GM10266 (cell line): Measurements from ENCODE around the gene ERC1.

Source experiments
- DNase-seq: peaks from one replicate; pipeline ENCODE4 v3.0.0; 2012; ENCODE audit errors: extremely low spot score
- TF ChIP-seq, protein P1 (sequence below): IDR thresholded peaks from 2 replicates; pipeline ENCODE4 v1.5.1; 2012; ENCODE audit warnings: mild to moderate bottlenecking, low read depth; ENCODE audit not compliant: control insufficient read depth, insufficient read depth; ENCODE audit errors: missing control alignments

The ERC1 gene

DNA sequence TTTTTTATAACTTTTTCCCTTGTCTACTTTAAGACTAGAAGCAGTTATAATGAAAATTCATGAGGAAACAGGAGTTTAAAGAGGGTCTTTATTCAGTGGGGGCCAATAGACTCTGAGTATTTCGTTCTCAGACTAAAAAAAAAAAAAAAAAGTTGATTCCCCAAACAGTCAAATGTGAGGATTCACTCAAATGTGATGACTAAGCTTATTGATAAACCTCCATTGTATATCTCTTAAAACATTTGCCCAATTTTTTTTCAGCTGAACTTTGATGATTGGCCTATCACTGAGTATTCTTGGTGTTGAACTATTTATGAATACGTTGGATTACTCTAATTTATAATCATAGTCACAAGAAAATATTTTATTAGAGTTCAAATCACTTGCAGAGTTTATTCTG is 265.3 kb downstream of the ERC1 start:
- TF ChIP-seq, protein P1, sequence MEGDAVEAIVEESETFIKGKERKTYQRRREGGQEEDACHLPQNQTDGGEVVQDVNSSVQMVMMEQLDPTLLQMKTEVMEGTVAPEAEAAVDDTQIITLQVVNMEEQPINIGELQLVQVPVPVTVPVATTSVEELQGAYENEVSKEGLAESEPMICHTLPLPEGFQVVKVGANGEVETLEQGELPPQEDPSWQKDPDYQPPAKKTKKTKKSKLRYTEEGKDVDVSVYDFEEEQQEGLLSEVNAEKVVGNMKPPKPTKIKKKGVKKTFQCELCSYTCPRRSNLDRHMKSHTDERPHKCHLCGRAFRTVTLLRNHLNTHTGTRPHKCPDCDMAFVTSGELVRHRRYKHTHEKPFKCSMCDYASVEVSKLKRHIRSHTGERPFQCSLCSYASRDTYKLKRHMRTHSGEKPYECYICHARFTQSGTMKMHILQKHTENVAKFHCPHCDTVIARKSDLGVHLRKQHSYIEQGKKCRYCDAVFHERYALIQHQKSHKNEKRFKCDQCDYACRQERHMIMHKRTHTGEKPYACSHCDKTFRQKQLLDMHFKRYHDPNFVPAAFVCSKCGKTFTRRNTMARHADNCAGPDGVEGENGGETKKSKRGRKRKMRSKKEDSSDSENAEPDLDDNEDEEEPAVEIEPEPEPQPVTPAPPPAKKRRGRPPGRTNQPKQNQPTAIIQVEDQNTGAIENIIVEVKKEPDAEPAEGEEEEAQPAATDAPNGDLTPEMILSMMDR: no peak
- no peak for DNase-seq

- TF ChIP-seq, protein P1: no peak
- no peak for DNase-seq
Measured at GRCh38 chr12:1256991-1257390, 266.0 kb downstream of the ERC1 start.

- TF ChIP-seq, protein P1: no peak
- DNase-seq: no peak
Measured at GRCh38 chr12:1262011-1262410, 271.0 kb downstream of the ERC1 start.

DNA sequence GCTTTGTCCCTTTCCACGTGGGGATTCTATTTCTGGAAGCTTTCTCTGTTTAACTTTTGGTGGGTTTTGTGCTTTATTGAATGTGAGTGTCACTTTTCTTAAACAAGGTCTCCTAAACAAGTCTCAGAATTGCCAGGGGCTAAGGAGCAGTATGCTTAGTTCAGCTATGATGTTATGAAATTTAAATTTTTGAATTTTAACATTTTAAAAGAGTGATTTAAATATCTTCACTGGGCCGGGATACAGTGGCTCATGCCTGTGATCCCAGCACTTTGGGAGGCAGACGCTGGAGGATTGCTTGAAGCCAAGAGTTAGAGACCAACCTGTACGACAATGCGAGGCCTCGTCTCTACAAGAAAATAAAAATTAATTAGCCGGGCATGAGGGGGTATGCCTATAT is 276.2 kb downstream of the ERC1 start:
- no peak for DNase-seq
- TF ChIP-seq, protein P1: no peak

- no peak for DNase-seq
- TF ChIP-seq, protein P1: no peak
Measured at GRCh38 chr12:1272142-1272541, 281.1 kb downstream of the ERC1 start.

- TF ChIP-seq, protein P1: no peak
- no peak for DNase-seq
Measured at GRCh38 chr12:1273051-1273450, 282.0 kb downstream of the ERC1 start.

DNA sequence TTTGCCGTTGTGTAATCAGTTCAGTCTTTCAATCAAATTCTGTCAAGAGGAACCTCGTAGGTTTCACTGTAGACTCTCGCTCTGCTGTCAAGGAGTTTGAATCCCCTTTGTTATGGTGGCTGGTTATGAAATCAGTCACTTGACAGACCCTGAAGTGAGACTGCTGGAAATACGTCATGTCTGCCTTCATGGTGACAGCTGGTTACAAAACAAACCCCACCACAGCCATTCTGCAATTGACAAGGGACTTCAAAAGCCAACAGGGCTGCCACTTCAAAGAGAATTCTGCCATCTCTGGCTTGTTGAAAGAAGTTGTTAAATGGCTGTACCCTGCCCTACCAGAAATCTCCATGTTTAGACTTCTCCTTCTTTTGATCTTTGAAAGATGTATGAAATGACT is 286.9 kb downstream of the ERC1 start:
- TF ChIP-seq, protein P1: no peak
- no peak for DNase-seq
